Endothelial cell of umbilical vein (primary cell): ENCODE results near the gene CNTN2. TPM values are rescaled to one million over a fixed set of nuclear protein-coding genes. Genes with fewer than 3 reads are reported as not detected.

Experiments used
- BruUV-seq: library from RNA; stranded (reverse); fragments of 400-500 nt; replicated peaks from 2 replicates; lab custom pipeline; 2021; lab: Mats Ljungman, UMichigan
- CTCF ChIA-PET: fragments of 300-600, 350-600 bp; sonication (Branson Sonifier 250); formaldehyde crosslinking; loops from one replicate; lab custom pipeline; 2021; ENCODE audit warnings: antibody characterized with exemption, inconsistent platforms; lab: Charles Lee
- POLR2A ChIA-PET: fragments of 300-600, 350-600 bp; sonication (Branson Sonifier 250); formaldehyde crosslinking; loops from one replicate; lab custom pipeline; 2021; ENCODE audit warnings: antibody characterized with exemption, inconsistent platforms; lab: Charles Lee
- DNase-seq: peaks from one replicate; pipeline ENCODE4 v3.0.0-alpha.2; 2011; ENCODE audit warnings: low read depth, low spot score
- FAIRE-seq: peaks from 2 replicates; lab custom pipeline; 2011; peaks lifted over from hg19 to GRCh38; lab: Jason Lieb, UNC
- H2AFZ ChIP-seq: 2 replicates; pipeline ENCODE4 v1.6.0; 2012; ENCODE audit warnings: low read depth, low read length, control low read depth, inconsistent platforms
- H3K27ac ChIP-seq: 2 replicates; pipeline ENCODE4 v1.5.1; 2011; ENCODE audit warnings: low read depth, mild to moderate bottlenecking, control low read depth, low read length, moderate library complexity; ENCODE audit not compliant: insufficient read depth
- H3K27me3 ChIP-seq, 2 experiments: 2 replicates each; pipeline versions ENCODE4 v1.6.0 to v1.6.1; 2011; ENCODE audit warnings: low read length in 2 of 2, mixed read lengths in 1 of 2; ENCODE audit not compliant: control insufficient read depth in 2 of 2, insufficient read depth in 2 of 2
- H3K36me3 ChIP-seq, 2 experiments: 2 replicates in 1 of 2; 3 replicates in 1 of 2; pipeline ENCODE4 v1.5.1; 2011; ENCODE audit warnings: low read length in 2 of 2, mild to moderate bottlenecking in 1 of 2, moderate library complexity in 1 of 2; ENCODE audit not compliant: control insufficient read depth in 2 of 2, insufficient read depth in 2 of 2; ENCODE audit errors: extremely low read depth in 1 of 2
- H3K4me1 ChIP-seq: 3 replicates; pipeline ENCODE4 v1.5.1; 2011; ENCODE audit warnings: mild to moderate bottlenecking, low read length; ENCODE audit not compliant: control insufficient read depth, insufficient read depth; ENCODE audit errors: extremely low read depth
- H3K4me2 ChIP-seq: 2 replicates; pipeline ENCODE4 v1.6.1; 2011; ENCODE audit warnings: low read length, control low read depth, mixed read lengths; ENCODE audit not compliant: insufficient read depth
- H3K4me3 ChIP-seq, 3 experiments: fragments of 200-600 bp in 1 of 3; sonication (generic), shearing (Covaris generic) in 1 of 3; replicated peaks in 1 of 3; 2 replicates each; pipeline ENCODE4 v1.5.1; 2011 to 2016; ENCODE audit warnings: control low read depth in 3 of 3, low read length in 3 of 3, mild to moderate bottlenecking in 2 of 3, inconsistent platforms in 1 of 3, low read depth in 1 of 3, moderate library complexity in 1 of 3; ENCODE audit not compliant: insufficient read depth in 1 of 3
- H3K79me2 ChIP-seq: 2 replicates; pipeline ENCODE4 v1.6.0; 2012; ENCODE audit warnings: low read length, inconsistent platforms; ENCODE audit not compliant: control insufficient read depth, insufficient read depth
- H3K9ac ChIP-seq: replicated peaks from 2 replicates; pipeline ENCODE3; 2011; ENCODE audit warnings: low read length, control low read depth; ENCODE audit not compliant: insufficient read depth; ENCODE audit errors: extremely low read depth
- H3K9me1 ChIP-seq: replicated peaks from 3 replicates; pipeline ENCODE4 v1.6.0; 2011; ENCODE audit warnings: mild to moderate bottlenecking, low read length; ENCODE audit not compliant: control insufficient read depth, insufficient read depth; ENCODE audit errors: extremely low read depth
- H3K9me3 ChIP-seq: replicated peaks from 2 replicates; pipeline ENCODE4 v1.5.1; 2012; ENCODE audit warnings: low read length, inconsistent platforms; ENCODE audit not compliant: control insufficient read depth, insufficient read depth
- H4K20me1 ChIP-seq: replicated peaks from 2 replicates; pipeline ENCODE3; 2011; ENCODE audit warnings: mild to moderate bottlenecking, low read length; ENCODE audit not compliant: control insufficient read depth, insufficient read depth; ENCODE audit errors: extremely low read depth
- CTCF ChIP-seq, 2 donors: IDR thresholded peaks; 1 replicate in 1 of 2; 2 replicates in 1 of 2; pipeline ENCODE4 v1.5.1; 2011; ENCODE audit warnings: low read length in 2 of 2, mild to moderate bottlenecking in 2 of 2, moderate library complexity in 2 of 2, control low read depth in 1 of 2, inconsistent platforms in 1 of 2, low read depth in 1 of 2; ENCODE audit not compliant: insufficient read depth in 1 of 2; ENCODE audit errors: extremely low read depth in 1 of 2
- EZH2 ChIP-seq: IDR thresholded peaks from 2 replicates; pipeline ENCODE4 v1.6.1; 2012; ENCODE audit warnings: borderline replicate concordance, low read depth, mild to moderate bottlenecking, moderate library complexity, low read length, inconsistent platforms; ENCODE audit not compliant: severe bottlenecking
- FOS ChIP-seq: IDR thresholded peaks from 2 replicates; pipeline ENCODE4 v1.6.1; 2011; ENCODE audit warnings: mild to moderate bottlenecking, low read length, moderate library complexity, borderline replicate concordance; ENCODE audit not compliant: insufficient read depth
- GATA2 ChIP-seq: IDR thresholded peaks from 2 replicates; pipeline ENCODE4 v1.7.0; 2011; ENCODE audit warnings: low read depth, mild to moderate bottlenecking, moderate library complexity, mixed read lengths, low read length; ENCODE audit not compliant: insufficient read length, insufficient read depth
- JUN ChIP-seq: IDR thresholded peaks from 2 replicates; pipeline ENCODE4 v1.6.1; 2011; ENCODE audit warnings: borderline replicate concordance, low read depth; ENCODE audit not compliant: insufficient read length, insufficient read depth
- MYC ChIP-seq: IDR thresholded peaks from one replicate; pipeline ENCODE4 v1.6.1; 2011; ENCODE audit warnings: mild to moderate bottlenecking, low read depth, low read length
- POLR2A ChIP-seq: IDR thresholded peaks from 2 replicates; pipeline ENCODE4 v1.6.1; 2012; ENCODE audit warnings: low read depth, mild to moderate bottlenecking, control low read depth, low read length
- POLR2AphosphoS5 ChIP-seq: IDR thresholded peaks from 2 replicates; pipeline ENCODE4 v1.6.1; 2012; ENCODE audit warnings: low read depth, mild to moderate bottlenecking, control low read depth, low read length, moderate library complexity; ENCODE audit not compliant: insufficient read depth
- dilution Hi-C: fragments of 300-500 bp; cut with MboI; formaldehyde crosslinking; loops from one replicate; pipeline ENCODE4 v1.15.0; 2019; ENCODE audit warnings: low sequenced_read_pairs; ENCODE audit not compliant: extremely low pct_ligation_motif_present
- intact Hi-C: fragments of 100-400 bp; cut with micrococcal nuclease; formaldehyde crosslinking; loops from one replicate; pipeline ENCODE4 v1.10.0; 2022
- polyA plus RNA-seq, 4 experiments: library from polyadenylated mRNA; depleted of rRNA in 3 of 4; stranded (reverse) in 3 of 4; unstranded in 1 of 4; fragments of >200 nt; gene quantifications; 2 replicates each; pipeline versions ENCODE4 v1.2.1 to v1.2.3, GENCODE V29; 2011 to 2012; ENCODE audit warnings: missing spikeins in 1 of 4
- total RNA-seq: library from RNA; stranded (reverse); gene quantifications from 2 replicates; pipeline ENCODE4 v1.2.3, GENCODE V29; 2021
- TF ChIP-seq, protein P1 (sequence below): IDR thresholded peaks from 2 replicates; pipeline ENCODE4 v1.6.1; 2011; ENCODE audit not compliant: insufficient read depth, insufficient read length

The CNTN2 gene
- total and polyA plus RNA-seq, 2 donors (not counting 3 experiments of a cell fraction or from before 2014, with no cell fraction given), result not detected

- dilution Hi-C loops, result no loop called here
These were observed 33.3 kb upstream of the CNTN2 start for GRCh38 chr1:205009670-205010069.

More at GRCh38 chr1:205009670-205010069, 33.3 kb upstream of the CNTN2 start:
- Histone ChIP-seq H3K27me3 (peaks cover 3% of the 10 kb centered on the region in 2 experiments), H3K9me3 (no peaks in the 10 kb centered on the region), H3K4me3 (no peak overlapping the region), H4K20me1 (no peaks in the 10 kb centered on the region), H3K79me2 (no peaks in the 10 kb centered on the region), H3K9me1 (no peaks in the 10 kb centered on the region), H3K4me1 (no peaks in the 10 kb centered on the region), H3K9ac (no peak overlapping the region), H3K27ac (no peak overlapping the region), H3K36me3 (no peaks in the 10 kb centered on the region), H3K4me2 (no peak overlapping the region), H2AFZ (no peak overlapping the region)
- intact Hi-C loops, result no loop called here
- CTCF ChIA-PET, result no interaction called here
- DNase-seq, result no peak
- POLR2A ChIA-PET, result no interaction called here
- TF ChIP-seq POLR2A (no peak), EZH2 (no peak), POLR2AphosphoS5 (no peak), JUN (no peak), MYC (no peak), CTCF (IDR thresholded peaks at IDR 0.05; ENCODE audit: extremely low read depth in 1 of 2, insufficient read depth in 1 of 2, low read depth in 1 of 2, low read length in 2 of 2) (no peak), FOS (no peak), GATA2 (no peak)
- TF ChIP-seq, protein P1, sequence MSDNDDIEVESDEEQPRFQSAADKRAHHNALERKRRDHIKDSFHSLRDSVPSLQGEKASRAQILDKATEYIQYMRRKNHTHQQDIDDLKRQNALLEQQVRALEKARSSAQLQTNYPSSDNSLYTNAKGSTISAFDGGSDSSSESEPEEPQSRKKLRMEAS, result no peak
- no TSS peak for BruUV-seq
- FAIRE-seq, result no peak
